ENCODE data around the gene RPS15. TPM values are rescaled to one million over a fixed set of nuclear protein-coding genes. Genes with fewer than 3 reads are reported as not detected.

RPS15 gene
- total RNA-seq, 1 donor from 2014 or later = 1,542 TPM

DNA sequence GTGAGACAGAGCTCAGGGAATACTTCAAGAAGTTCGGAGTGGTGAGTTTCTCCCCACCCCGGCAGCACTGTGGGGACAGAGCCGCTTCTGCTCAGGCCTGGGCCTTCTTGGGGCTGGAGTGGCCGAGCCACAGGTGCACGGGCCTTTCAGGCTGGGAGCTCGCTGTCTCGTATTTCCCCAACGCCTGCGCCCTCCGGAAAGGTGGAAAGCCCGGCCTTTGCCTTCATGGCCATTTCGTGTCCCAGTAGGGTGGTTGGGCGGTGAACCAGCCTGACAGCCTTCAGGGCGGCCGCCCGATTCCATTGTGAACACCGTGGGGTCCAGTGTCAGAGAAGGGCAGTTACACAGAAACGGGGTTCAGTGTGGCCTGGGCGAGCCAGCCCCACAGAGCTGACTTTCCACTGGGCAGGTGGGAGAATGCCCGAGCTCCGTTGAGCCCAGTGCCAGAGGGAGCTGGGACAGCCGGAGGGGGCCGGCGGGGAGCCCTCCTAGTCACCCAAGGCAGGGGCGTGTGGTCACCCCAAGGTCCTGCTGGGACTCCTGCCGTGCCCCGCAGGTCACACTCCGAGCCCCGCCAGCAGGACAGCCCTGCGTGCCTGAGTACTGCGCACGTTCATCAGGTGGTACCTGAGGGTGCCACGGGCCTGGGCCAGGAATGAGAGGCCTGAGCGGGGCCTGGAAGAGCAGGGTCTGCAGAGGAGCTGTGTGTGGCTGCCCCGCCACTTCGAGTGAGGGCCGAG, 16.8 kb upstream of the RPS15 start:
- no peaks in the 10 kb centered on the region for H3K27me3 Mint-ChIP-seq
- H3K9me3 Mint-ChIP-seq = no peaks in the 10 kb centered on the region
- intact Hi-C loops (cut with micrococcal nuclease) = no loop called here
- peaks cover 54% of the 10 kb centered on the region for H3K36me3 Mint-ChIP-seq (ENCODE audit: low read depth)
- no peak overlapping the region for H3K27ac Mint-ChIP-seq
- DNase-seq = no peak
- H3K4me3 Mint-ChIP-seq = no peak overlapping the region
- peaks cover 3% of the 10 kb centered on the region for H3K4me1 Mint-ChIP-seq

DNA sequence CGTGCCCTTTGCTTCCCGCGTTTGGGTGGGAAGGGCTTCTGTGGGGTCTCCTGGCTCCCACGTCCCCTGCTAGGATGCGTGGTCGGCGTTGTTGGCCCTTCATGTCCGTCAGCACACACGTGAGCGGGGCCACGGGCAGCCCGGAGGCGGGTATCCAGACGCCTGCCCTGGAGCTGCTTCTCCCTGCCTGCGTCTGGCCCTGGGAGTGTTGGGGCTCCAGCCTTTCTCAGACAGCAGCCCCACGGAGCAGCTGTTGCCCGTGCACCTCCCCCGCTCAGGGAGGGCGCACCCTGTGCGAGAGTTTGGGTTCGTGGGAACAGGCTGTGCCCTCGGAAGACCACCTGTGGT, 16.3 kb upstream of the RPS15 start:
- DNase-seq = no peak
- Mint-ChIP-seq H3K27me3 (no peaks in the 10 kb centered on the region), H3K4me3 (no peak overlapping the region), H3K36me3 (ENCODE audit: low read depth) (peaks cover 54% of the 10 kb centered on the region), H3K9me3 (no peaks in the 10 kb centered on the region), H3K27ac (no peak overlapping the region), H3K4me1 (peaks cover 3% of the 10 kb centered on the region)
- intact Hi-C loops (cut with micrococcal nuclease) = no loop called here

DNA sequence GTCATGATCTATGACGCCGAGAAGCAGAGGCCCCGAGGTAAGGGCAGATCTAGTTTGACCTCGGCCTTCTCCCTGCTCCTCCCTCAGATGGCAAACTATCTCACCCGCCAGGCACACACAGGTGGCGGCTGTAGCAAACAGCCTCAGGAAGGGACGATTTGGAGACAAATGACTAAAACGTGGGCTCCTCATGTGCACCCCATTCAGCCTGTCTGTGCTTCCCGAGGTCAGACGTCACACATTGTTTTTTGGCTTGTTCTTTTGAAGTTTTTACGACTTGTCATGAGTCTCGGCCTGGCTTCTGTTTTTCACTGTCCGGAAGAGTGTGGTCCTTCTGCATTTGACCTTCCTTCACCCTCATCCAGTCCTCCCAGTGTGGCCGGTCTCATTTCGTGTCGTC, 15.8 kb upstream of the RPS15 start:
- Mint-ChIP-seq H3K36me3 (ENCODE audit: low read depth) (peaks cover 50% of the 10 kb centered on the region), H3K4me3 (no peak overlapping the region), H3K4me1 (peaks cover 2% of the 10 kb centered on the region), H3K9me3 (no peaks in the 10 kb centered on the region), H3K27me3 (no peaks in the 10 kb centered on the region), H3K27ac (no peak overlapping the region)
- intact Hi-C loops (cut with micrococcal nuclease) = no loop called here
- no peak for DNase-seq

GRCh38 chr19:1422943-1423342, 15.3 kb upstream of the RPS15 start:
- Mint-ChIP-seq H3K4me1 (no peaks in the 10 kb centered on the region), H3K9me3 (no peaks in the 10 kb centered on the region), H3K4me3 (no peak overlapping the region), H3K36me3 (ENCODE audit: low read depth) (peaks cover 47% of the 10 kb centered on the region), H3K27ac (no peak overlapping the region), H3K27me3 (no peaks in the 10 kb centered on the region)
- intact Hi-C loops (cut with micrococcal nuclease) = no loop called here
- DNase-seq = no peak

GRCh38 chr19:1423436-1424191, 14.6 kb upstream of the RPS15 start:
- no peaks in the 10 kb centered on the region for H3K9me3 Mint-ChIP-seq

GRCh38 chr19:1424192-1424955, 13.8 kb upstream of the RPS15 start:
- no peaks in the 10 kb centered on the region for H3K4me1 Mint-ChIP-seq
- no peak overlapping the region for H3K4me3 Mint-ChIP-seq
- intact Hi-C loops (cut with micrococcal nuclease) = no loop called here
- DNase-seq = no peak
- H3K9me3 Mint-ChIP-seq = no peaks in the 10 kb centered on the region
- H3K36me3 Mint-ChIP-seq (ENCODE audit: low read depth) = peaks cover 42% of the 10 kb centered on the region
- H3K27ac Mint-ChIP-seq = no peak overlapping the region
- no peaks in the 10 kb centered on the region for H3K27me3 Mint-ChIP-seq

More at GRCh38 chr19:1423436-1424191, 14.6 kb upstream of the RPS15 start:
- Mint-ChIP-seq H3K4me3 (no peak overlapping the region), H3K36me3 (ENCODE audit: low read depth) (peaks cover 47% of the 10 kb centered on the region), H3K4me1 (no peaks in the 10 kb centered on the region), H3K27ac (no peak overlapping the region), H3K27me3 (no peaks in the 10 kb centered on the region)
- intact Hi-C loops (cut with micrococcal nuclease) = no loop called here
- no peak for DNase-seq

- H3K4me3 Mint-ChIP-seq = no peak overlapping the region
- peaks cover 41% of the 10 kb centered on the region for H3K36me3 Mint-ChIP-seq (ENCODE audit: low read depth)
- no peaks in the 10 kb centered on the region for H3K27me3 Mint-ChIP-seq
- no peaks in the 10 kb centered on the region for H3K4me1 Mint-ChIP-seq
- H3K27ac Mint-ChIP-seq = no peak overlapping the region
- intact Hi-C loops (cut with micrococcal nuclease) = no loop called here
- no peaks in the 10 kb centered on the region for H3K9me3 Mint-ChIP-seq
- DNase-seq = no peak
These were observed 12.9 kb upstream of the RPS15 start for GRCh38 chr19:1425102-1425837.

- intact Hi-C loops (cut with micrococcal nuclease) = no loop called here
- Mint-ChIP-seq H3K4me3 (no peak overlapping the region), H3K4me1 (no peaks in the 10 kb centered on the region), H3K36me3 (ENCODE audit: low read depth) (peaks cover 37% of the 10 kb centered on the region), H3K9me3 (no peaks in the 10 kb centered on the region), H3K27ac (no peak overlapping the region), H3K27me3 (no peaks in the 10 kb centered on the region)
- DNase-seq = no peak
These were observed 12.3 kb upstream of the RPS15 start for GRCh38 chr19:1425902-1426301.

DNA sequence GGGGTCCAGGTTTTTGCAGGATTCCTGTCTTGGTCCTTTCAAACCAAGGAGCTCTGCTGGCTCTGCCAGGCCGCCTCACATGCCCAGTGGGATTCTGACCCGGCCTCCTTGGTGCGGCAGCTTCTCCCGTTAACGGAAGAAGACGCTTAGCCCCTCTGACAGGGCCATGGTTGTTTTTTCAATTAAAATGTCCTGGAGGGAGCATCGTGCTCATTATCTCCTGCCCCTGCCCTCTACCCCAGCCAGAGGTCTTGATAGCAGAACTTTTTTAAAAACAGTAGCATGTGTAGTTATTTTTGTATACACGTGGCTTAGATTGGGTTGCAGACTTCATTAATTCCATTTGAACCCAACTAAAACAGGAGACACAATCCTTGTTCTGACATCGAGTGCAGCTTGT, 11.5 kb upstream of the RPS15 start:
- no peaks in the 10 kb centered on the region for H3K9me3 Mint-ChIP-seq
- no peak for DNase-seq
- intact Hi-C loops (cut with micrococcal nuclease) = no loop called here
- no peaks in the 10 kb centered on the region for H3K27me3 Mint-ChIP-seq
- H3K4me3 Mint-ChIP-seq = no peak overlapping the region
- no peak overlapping the region for H3K27ac Mint-ChIP-seq
- no peaks in the 10 kb centered on the region for H3K4me1 Mint-ChIP-seq
- peaks cover 40% of the 10 kb centered on the region for H3K36me3 Mint-ChIP-seq (ENCODE audit: low read depth)

DNA sequence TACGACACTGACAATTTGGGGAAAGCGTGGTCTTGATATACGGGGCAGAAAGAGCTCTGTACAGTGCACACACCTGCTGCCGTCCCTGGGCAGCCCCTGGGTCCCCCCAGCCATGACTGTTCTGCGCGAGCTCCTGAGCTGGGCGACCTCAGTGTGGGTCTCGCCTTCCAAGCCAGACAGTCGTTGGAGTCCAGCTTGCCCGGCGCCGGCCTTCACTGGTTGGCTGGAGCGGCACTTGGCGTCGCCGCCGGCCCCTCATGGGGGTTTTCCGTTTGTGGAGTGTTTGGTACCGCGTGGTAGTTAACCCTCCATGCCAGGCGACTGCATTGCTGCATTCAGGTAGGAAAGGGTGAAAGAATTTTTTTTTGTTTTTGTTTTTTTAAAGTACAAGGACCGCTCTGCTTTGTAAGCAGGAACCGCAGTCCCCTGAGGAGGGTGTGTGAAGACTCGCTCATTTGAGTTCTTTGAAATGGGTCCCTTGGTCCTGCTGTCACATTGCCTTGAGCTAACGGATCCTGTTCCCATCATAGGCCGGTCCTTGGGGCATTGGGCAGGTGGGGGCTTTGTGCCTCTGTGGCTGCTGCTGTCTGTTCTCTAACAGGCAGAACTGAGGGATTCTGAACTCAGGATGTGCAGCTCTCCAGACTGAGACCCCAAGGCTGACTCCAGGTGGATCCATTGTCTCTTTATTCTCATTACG, 10.8 kb upstream of the RPS15 start:
- H3K9me3 Mint-ChIP-seq = no peaks in the 10 kb centered on the region
- no peak overlapping the region for H3K27ac Mint-ChIP-seq
- H3K36me3 Mint-ChIP-seq (ENCODE audit: low read depth) = peaks cover 41% of the 10 kb centered on the region
- H3K4me1 Mint-ChIP-seq = no peaks in the 10 kb centered on the region
- H3K27me3 Mint-ChIP-seq = no peaks in the 10 kb centered on the region
- intact Hi-C loops (cut with micrococcal nuclease) = no loop called here
- H3K4me3 Mint-ChIP-seq = no peak overlapping the region
- DNase-seq = no peak

GRCh38 chr19:1428738-1429391, 9.3 kb upstream of the RPS15 start:
- H3K27me3 Mint-ChIP-seq = no peaks in the 10 kb centered on the region
- peaks cover 35% of the 10 kb centered on the region for H3K36me3 Mint-ChIP-seq (ENCODE audit: low read depth)
- intact Hi-C loops (cut with micrococcal nuclease) = no loop called here
- no peak for DNase-seq
- no peak overlapping the region for H3K27ac Mint-ChIP-seq
- H3K4me1 Mint-ChIP-seq = no peaks in the 10 kb centered on the region
- no peaks in the 10 kb centered on the region for H3K9me3 Mint-ChIP-seq
- no peak overlapping the region for H3K4me3 Mint-ChIP-seq

- no peaks in the 10 kb centered on the region for H3K9me3 Mint-ChIP-seq
- no peaks in the 10 kb centered on the region for H3K4me1 Mint-ChIP-seq
- no peak overlapping the region for H3K27ac Mint-ChIP-seq
- intact Hi-C loops (cut with micrococcal nuclease) = no loop called here
- H3K27me3 Mint-ChIP-seq = no peaks in the 10 kb centered on the region
- H3K36me3 Mint-ChIP-seq (ENCODE audit: low read depth) = peaks cover 30% of the 10 kb centered on the region
- H3K4me3 Mint-ChIP-seq = no peak overlapping the region
- DNase-seq = no peak
These were observed 8.4 kb upstream of the RPS15 start for GRCh38 chr19:1429750-1430149.

DNA sequence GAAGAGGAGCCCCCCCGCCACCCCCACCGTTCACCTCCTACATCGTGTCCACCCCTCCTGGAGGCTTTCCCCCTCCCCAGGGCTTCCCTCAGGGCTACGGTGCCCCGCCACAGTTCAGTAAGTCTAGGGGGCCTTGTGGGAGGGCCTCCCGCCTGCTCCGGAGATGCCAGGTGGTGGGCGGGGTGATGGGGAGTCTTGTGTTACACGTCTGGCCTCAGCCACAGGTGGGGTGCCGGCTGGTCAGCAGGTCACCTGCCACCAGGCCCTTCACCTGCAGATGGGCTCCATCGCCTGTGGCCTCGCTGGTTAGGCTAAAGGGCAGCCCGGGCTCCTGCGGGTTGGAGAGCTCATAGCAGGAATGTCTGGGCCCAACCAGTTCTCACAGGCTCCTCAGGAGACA, 8.0 kb upstream of the RPS15 start:
- intact Hi-C loops (cut with micrococcal nuclease) = no loop called here
- H3K4me3 Mint-ChIP-seq = no peak overlapping the region
- H3K4me1 Mint-ChIP-seq = no peaks in the 10 kb centered on the region
- peaks cover 27% of the 10 kb centered on the region for H3K36me3 Mint-ChIP-seq (ENCODE audit: low read depth)
- H3K27me3 Mint-ChIP-seq = no peaks in the 10 kb centered on the region
- H3K27ac Mint-ChIP-seq = no peak overlapping the region
- H3K9me3 Mint-ChIP-seq = no peaks in the 10 kb centered on the region
- DNase-seq = no peak

All from activated CD4-positive, alpha-beta T cell treated with anti-CD3 and anti-CD28 coated beads, Interleukin-2, amount 10 ng/mL, durations not matched to agents 24 days and 14 days (primary cell).